KBM-7 (cell line): ENCODE data around the gene RAB3IP.
"Not testable (repeated sequence)": the region's sequence is repeated elsewhere in the genome, so short reads cannot be mapped to it uniquely, and the experiment has no call there.

ENCODE experiments used
- DNase-seq: peaks from one replicate; pipeline ENCODE4 v3.0.0-alpha.2; 2015
- in situ Hi-C: fragments of 300-500 bp; cut with MboI; formaldehyde crosslinking; loops from 2 replicates; pipeline ENCODE4 v1.14.3; 2020; ENCODE audit warnings: low sequenced_read_pairs, low pct_unique_long_range_greater_than_20kb, mixed read lengths

Gene RAB3IP

DNA sequence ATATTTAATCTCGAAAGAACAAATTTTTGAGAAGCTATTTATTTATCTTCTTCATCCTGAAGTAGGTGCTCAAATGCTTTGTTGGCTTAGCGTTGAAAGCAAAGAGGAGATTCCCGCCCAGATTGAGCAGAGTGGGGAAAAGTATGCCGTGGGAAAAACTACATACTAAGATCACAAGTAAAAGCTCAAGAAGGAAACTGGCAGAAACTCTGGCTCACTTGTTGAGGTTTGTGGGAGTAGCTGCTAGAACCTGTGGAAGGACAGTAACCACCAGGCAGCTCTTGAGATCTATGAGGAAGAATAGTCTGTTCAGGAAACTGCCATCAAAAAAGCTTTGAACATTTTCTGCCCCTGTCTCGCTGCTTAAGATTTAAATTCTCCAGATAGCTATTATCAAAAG, 90.2 kb downstream of the RAB3IP start:
- in situ Hi-C loops, result no loop called here
- DNase-seq, result no peak

DNA sequence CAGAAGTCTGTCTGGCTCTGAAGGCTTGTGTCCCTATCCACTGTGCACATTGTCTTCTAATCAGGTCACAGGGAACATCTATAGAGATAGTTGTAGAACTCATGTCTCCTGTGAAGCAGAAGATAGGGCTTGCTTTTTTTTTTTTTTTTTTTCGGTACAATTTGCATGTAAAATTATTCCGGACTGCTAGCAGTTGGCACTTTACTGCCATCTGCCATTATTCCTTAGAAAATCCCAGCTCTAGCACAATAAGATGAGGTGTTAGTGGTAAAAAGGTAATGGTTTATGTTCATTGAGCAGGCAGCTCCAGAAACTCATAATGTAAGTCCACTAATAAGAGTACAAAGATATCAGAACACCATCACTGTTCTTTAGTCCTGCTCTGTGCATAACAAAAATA, 95.0 kb downstream of the RAB3IP start:
- in situ Hi-C loops, result no loop called here
- DNase-seq, result no peak

DNA sequence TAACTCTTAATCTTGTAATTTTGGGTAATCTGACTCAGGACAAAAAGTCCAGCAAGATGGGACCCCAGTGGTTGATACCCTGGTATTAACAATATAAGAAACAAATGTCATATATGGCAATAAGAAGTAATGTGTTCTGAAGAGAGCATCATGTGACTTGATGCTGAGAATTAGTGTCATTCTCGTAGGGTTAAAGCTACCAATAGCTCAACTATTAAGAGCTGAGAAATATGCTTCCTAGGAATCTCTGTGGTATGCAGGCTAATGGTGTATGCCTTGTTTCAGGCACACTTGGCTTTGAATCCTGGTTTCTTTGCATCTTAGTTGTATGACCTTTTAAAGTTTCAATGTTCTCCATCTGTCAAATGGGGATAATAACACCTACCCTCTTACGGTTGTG, 95.5 kb downstream of the RAB3IP start:
- no peak for DNase-seq
- in situ Hi-C loops, result no loop called here

DNA sequence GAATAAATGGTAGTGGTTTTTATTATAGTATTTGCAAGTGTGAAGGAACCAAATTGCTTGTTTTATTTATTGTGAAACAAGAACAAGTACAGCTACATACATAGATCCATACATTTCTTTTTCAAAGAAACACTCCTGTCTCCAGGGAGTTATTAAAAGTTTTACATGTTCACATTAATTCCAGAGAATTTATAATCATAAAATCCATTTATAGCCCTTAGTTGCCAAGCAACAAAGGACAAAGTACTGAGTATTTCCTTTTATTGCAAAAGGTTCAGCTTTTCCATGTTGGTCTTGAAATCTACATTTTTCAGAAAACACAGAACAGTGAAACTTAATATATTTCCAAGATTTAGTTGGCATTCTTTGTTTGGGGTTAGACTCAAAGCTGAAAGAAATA, 95.9 kb downstream of the RAB3IP start:
- in situ Hi-C loops, result no loop called here
- no peak for DNase-seq

DNA sequence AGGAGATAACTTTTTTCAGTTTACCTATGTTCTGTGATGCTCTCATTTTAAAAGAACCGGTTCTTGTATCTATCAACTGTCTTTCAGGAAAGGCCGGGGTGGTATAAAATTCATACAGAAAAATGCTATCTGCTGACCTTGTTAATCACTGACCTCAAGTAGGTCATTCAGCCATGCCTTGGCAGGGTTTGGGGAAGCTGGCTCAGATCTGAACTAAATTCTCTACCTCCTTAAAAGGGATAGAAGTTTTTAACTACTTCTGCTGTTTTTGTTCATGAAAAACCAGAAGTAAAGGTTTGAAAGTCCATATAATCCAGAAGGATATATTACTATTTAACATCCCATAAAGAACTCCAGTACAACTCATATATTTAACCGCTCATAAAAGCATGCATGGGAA, 96.4 kb downstream of the RAB3IP start:
- no peak for DNase-seq
- in situ Hi-C loops, result no loop called here

DNA sequence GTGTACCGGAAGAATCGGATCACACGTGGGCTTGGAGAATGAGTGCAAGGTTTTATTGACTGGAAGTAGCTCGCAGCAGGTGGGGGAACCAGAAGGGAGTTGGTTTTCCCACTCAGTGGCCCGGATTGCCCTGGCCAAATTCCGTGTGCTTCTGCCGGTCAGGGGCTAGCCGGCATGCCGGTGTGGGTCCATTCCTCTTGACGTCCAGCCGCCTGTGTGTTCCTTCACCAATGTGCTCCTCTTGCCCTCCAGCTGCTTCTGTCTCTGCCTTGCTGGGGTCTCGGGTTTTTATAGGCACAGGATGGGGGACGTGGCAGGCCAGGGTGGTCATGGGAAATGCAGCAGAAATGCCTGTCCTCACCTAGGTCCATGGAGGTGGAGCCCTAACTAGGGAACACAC, 97.4 kb downstream of the RAB3IP start:
- in situ Hi-C loops, result no loop called here
- no peak for DNase-seq

DNA sequence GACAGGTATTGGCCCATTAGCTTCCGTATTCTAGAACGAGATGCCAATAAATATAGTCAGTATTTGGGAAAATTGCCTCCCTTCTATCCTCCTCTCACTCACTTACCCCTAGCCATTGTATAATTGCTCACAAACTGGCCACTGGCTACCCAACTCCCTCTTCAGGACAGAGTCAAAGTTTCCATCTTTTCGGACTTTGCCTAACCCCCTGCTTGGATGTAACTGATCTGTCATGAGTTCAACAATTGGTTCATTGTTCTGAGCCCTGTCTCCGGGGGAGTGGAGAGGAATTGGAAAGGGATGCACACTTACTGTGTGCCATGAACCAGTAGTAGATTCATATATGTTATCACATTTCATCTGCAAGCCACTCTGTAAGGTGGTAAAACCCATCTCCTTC, 98.5 kb downstream of the RAB3IP start:
- no peak for DNase-seq
- in situ Hi-C loops, result no loop called here

DNA sequence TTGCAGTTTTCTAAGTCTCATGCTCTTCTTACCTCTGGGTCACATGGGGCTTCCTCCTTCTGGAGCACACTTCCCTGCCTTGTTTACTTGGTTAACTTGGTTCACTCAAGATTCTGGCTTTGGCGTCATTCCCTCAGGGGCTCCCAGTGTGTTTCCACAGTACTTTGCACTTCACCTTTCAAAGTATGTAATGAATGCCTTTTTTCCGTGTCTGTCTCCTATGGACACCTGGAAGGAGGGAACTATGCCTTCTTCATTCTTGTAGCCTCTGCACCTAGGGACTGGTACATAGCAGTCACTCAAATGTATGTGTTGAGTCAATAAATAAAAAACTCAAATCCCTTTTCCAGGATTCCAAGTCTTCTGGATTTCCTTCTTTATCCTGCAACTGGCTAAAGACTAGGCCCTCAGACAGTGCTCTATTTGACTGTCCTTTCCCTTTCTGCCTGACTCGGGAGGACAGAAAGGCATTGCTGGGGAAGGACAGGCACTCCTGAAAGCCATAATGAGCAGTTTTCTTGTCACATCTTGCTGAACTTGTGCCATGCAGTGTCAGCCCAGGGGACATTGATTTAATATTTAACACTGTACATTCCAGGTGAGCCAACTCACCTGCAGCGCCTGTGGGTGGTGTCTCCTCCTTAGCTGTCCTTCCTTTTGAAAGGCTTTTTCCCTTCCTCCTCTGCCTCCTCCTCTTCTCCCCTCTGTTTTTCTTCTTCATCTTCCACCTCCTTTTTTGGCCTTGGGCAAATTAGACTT, 99.2 kb downstream of the RAB3IP start:
- in situ Hi-C loops, result no loop called here
- DNase-seq, result no peak

DNA sequence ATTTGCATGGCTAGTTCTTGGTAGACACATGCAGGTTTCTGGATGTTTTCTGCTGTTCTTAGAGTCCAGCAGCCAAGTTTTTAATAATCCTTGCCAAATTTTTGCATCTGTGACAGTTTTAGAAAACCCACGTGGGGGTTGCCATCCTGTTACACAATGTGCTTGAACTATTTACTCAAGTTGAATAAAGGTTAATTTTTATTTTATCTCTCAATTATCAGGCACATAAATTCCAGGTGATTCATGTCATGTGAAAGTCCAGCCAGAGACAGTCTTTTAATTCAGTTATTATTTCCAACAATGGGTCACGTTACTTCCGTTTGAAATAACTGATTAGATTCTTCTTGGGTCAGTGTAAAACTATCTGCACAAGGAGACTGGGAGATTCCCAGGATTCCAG, 102.1 kb downstream of the RAB3IP start:
- DNase-seq, result no peak
- in situ Hi-C loops, result no loop called here

DNA sequence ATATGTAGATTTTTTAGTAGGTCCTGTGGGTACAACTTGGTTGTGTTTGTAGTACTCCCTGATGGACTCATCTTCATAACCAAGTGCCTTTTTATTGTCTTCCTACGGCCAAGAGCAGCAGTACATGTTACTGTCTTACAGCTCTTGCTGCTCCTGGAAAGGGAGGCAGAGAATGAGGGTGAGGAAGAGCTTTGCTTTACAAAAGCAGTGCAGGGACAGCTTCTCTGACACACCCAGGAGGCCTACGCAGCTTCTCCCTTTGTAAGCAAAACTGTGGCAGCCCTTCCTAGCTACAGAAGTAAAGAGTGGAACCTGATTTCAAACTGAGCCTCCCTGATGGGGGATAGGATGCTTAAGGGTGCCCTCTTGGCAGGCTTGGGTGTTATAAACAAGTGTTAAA, 104.9 kb downstream of the RAB3IP start:
- DNase-seq, result no peak
- in situ Hi-C loops, result no loop called here

DNA sequence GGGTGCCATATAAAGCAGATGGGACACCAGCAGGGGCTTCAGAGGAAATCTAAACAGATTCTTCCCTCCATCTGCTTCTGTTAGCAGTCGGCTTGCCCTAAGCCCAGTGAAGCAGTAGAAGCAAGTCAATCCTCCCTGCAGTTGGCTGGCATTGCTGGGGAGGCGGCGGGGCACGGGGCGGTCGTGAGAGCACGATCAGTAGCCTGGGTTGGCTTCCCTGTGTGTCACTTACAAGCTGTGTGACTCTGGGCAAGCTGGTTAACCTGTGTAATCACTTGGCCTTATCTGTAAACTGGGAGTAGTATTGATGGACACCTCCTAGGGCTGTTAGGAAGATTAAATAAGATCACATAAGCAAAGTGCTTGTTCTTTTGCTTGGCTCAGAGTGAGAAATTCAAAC, 105.8 kb downstream of the RAB3IP start:
- in situ Hi-C loops, result no loop called here
- DNase-seq, result no peak

DNA sequence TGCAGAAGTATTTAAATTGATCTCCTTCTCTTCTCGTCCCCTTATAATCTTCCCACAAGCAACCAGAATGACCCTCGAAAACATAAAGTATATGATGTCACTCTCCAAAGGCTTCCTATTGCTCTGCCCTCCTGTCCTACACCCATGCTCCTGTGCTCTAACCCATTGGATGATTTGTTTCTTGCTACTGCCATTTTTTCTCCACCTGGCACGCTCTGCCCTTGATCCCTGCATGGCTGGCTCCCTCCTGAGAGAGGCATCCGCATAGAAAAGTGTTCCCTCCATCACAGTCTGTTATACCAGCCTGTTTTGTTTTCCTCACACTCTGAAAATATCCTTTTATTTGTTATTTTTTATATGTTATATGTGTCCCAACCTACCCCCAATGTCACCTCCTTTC, 106.2 kb downstream of the RAB3IP start:
- DNase-seq, result no peak
- in situ Hi-C loops, result no loop called here

DNA sequence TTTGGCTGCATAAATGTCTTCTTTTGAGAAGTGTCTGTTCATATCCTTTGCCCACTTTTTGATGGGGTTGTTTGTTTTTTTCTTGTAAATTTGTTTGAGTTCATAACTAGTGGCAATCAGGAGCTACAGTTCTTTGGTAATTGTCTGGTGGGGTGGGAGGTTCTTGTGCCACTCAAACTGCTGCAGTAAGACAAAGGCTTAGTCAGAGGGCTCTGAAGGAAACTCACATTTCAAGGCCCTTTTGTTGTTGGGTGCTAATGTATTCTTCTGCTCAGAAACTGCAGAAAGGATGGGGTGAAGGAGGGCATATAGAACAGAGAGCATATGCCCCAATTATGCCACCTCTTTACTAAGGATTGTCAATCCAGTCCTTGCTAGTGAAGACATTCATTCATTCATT, 108.3 kb downstream of the RAB3IP start:
- no peak for DNase-seq
- in situ Hi-C loops, result no loop called here

DNA sequence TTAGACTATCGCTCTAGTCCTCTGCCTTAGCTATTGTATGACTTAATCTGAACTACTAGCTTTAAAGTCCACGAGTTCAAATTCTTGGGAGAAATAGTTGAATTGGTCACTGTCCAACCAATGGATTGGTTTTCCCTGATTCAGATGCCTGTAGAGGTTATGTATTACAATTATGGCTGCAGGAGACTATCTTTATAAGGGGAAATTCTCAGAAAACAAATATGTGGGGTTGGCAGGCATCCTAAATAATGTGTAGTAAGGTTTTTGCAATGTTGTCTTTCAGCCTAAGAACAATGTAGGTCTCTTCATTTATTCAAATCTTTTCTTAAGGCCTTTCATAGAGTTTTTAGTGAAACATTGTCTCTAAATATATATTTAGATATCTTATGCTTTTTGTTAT, 113.3 kb downstream of the RAB3IP start:
- in situ Hi-C loops, result no loop called here
- no peak for DNase-seq

DNA sequence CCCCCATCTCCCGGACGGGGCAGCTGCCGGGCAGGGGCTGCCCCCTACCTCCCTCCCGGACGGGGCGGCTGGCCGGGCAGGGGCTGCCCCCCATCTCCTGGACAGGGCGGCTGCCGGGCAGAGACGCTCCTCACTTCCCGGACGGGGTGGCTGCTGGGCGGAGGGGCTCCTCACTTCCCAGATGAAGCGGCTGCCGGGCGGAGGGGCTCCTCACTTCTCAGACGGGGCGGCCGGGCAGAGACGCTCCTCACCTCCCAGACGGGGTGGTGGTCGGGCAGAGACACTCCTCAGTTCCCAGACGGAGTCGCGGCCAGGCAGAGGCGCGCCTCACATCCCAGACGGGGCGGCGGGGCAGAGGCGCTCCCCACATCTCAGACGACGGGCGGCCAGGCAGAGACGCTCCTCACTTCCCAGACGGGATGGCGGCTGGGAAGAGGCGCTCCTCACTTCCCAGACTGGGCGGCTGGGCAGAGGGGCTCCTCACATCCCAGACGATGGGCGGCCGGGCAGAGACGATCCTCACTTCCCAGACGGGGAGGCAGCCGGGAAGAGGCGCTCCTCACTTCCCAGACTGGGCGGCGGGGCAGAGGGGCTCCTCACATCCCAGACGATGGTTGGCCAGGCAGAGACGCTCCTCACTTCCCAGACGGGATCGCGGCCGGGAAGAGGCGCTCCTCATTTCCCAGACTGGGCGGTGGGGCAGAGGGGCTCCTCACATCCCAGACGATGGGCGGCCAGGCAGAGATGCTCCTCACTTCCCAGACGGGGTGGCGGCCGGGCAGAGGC, 114.7 kb downstream of the RAB3IP start:
- in situ Hi-C loops, DNase-seq: not testable (repeated sequence)

DNA sequence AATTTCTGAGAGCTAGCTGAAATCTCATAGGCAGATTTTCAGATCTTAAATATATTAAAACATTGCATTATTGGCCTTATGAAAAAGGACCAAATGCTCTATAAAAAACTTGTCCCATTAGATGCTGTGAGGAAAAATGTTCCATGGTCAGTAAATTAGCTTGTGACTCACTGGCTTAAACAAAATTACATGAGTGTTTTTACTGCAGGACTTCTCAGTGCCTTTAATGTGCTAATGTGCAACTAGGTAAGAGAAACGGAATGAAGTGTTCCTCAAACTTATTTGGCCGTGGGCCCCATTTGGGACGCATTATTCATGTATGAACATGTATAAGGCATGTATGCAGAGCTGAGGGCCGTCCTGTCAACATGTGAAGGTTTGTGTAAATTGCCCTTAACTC, 128.0 kb downstream of the RAB3IP start:
- DNase-seq, result no peak
- in situ Hi-C loops, result no loop called here

DNA sequence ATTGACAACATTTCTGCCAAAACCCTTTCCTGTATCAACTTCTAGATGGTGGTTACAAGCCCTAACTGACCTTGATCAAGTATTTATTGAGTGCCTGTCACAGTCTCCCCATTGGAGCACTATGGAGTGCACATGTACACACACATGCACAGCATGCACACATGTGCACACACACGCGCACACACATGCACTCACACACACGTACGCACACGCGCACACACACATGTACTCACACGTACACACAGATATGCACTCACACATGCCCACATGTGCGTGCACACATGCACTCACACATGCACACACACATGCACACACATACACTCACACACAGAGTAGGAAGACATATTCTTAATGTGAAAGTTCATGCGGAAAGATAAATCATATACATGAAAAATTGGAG, 130.0 kb downstream of the RAB3IP start:
- no peak for DNase-seq
- in situ Hi-C loops, result no loop called here

DNA sequence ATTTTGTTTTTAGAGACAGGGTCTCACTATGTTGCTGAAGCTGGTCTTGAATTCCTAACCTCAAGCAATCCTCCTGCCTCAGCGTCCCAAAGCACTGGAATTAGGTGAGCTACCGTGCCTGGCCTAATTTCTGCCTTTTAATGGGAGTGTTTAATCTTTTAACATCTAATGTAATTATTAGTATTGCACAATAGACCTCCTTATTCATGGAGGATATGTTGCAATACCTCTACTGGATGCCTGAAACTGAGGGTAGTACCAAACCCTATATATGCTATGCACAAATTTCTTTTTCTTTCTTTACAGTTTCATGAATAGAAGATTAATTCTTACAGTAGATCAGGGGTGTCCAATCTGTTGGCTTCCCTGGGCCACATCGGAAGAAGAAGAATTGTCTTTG, 134.1 kb downstream of the RAB3IP start:
- in situ Hi-C loops, result no loop called here
- no peak for DNase-seq
